CD14-positive monocyte (primary cell): ENCODE measurements around the gene LGR4. TPM values are rescaled to one million over a fixed set of nuclear protein-coding genes. Genes with fewer than 3 reads are reported as not detected.

Source experiments
- DNase-seq, 3 donors: peaks; one replicate each; pipeline ENCODE4 v3.0.0-alpha.2; 2011 to 2022
- H2AFZ ChIP-seq: 2 replicates; pipeline ENCODE4 v1.6.0; 2012; ENCODE audit warnings: mild to moderate bottlenecking, low read depth, low read length, inconsistent platforms; ENCODE audit not compliant: insufficient read depth, poor library complexity, severe bottlenecking
- H3K27ac ChIP-seq, 2 donors: 1 replicate in 1 of 2; 2 replicates in 1 of 2; pipeline ENCODE4 v1.5.1; 2012 to 2013; ENCODE audit warnings: low read length in 2 of 2, control low read depth in 1 of 2, inconsistent platforms in 1 of 2, low read depth in 1 of 2, mild to moderate bottlenecking in 1 of 2
- H3K27me3 ChIP-seq, 2 donors: one replicate each; pipeline versions ENCODE4 v1.6.0 to v1.6.1; 2011 to 2013; ENCODE audit warnings: low read length in 2 of 2; ENCODE audit not compliant: control insufficient read depth in 2 of 2, insufficient read depth in 2 of 2
- H3K36me3 ChIP-seq, 2 donors: replicated peaks in 1 of 2; 1 replicate in 1 of 2; 2 replicates in 1 of 2; pipeline versions ENCODE4 v1.5.1 to v1.6.1; 2012 to 2013; ENCODE audit warnings: low read length in 2 of 2, control low read depth in 1 of 2, inconsistent platforms in 1 of 2, mild to moderate bottlenecking in 1 of 2; ENCODE audit not compliant: insufficient read depth in 2 of 2, control insufficient read depth in 1 of 2
- H3K4me1 ChIP-seq, 2 donors: 1 replicate in 1 of 2; 2 replicates in 1 of 2; pipeline versions ENCODE4 v1.5.1 to v1.6.1; 2012 to 2013; ENCODE audit warnings: low read length in 2 of 2, control low read depth in 1 of 2, inconsistent platforms in 1 of 2, mild to moderate bottlenecking in 1 of 2, moderate library complexity in 1 of 2; ENCODE audit not compliant: insufficient read depth in 2 of 2, control insufficient read depth in 1 of 2
- H3K4me2 ChIP-seq: replicated peaks from 2 replicates; pipeline ENCODE3; 2012; ENCODE audit warnings: low read length, moderate library complexity, mild to moderate bottlenecking; ENCODE audit not compliant: poor library complexity, severe bottlenecking; ENCODE audit errors: extremely low read depth
- H3K4me3 ChIP-seq, 3 experiments: fragments of 200-600 bp in 1 of 3; sonication (generic) in 1 of 3; replicated peaks in 1 of 3; 1 replicate in 2 of 3; 2 replicates in 1 of 3; pipeline ENCODE4 v1.5.1; 2011 to 2013; ENCODE audit warnings: low read length in 3 of 3, mild to moderate bottlenecking in 3 of 3, control low read depth in 2 of 3, low read depth in 2 of 3, inconsistent platforms in 1 of 3, moderate library complexity in 1 of 3
- H3K79me2 ChIP-seq: 2 replicates; pipeline ENCODE4 v1.6.0; 2012; ENCODE audit warnings: mild to moderate bottlenecking, control low read depth, inconsistent platforms, low read length, moderate library complexity; ENCODE audit not compliant: insufficient read depth
- H3K9ac ChIP-seq: 2 replicates; pipeline ENCODE4 v1.6.0; 2017; ENCODE audit warnings: low read length, mild to moderate bottlenecking; ENCODE audit not compliant: insufficient read depth, poor library complexity, severe bottlenecking
- H3K9me3 ChIP-seq, 2 donors: replicated peaks in 1 of 2; 1 replicate in 1 of 2; 2 replicates in 1 of 2; pipeline versions ENCODE4 v1.5.1 to v1.6.1; 2012 to 2013; ENCODE audit warnings: low read length in 2 of 2, control low read depth in 1 of 2; ENCODE audit not compliant: control insufficient read depth in 1 of 2, insufficient read depth in 1 of 2
- H4K20me1 ChIP-seq: 2 replicates; pipeline ENCODE4 v1.6.0; 2012; ENCODE audit warnings: mild to moderate bottlenecking, low read length, control low read depth, moderate library complexity; ENCODE audit not compliant: insufficient read depth
- H3K27ac Mint-ChIP-seq, 7 donors: one replicate each; pipeline ENCODE4 v1.8.0; 2020; ENCODE audit warnings: mild to moderate bottlenecking in 7 of 7, mixed read lengths in 7 of 7, moderate library complexity in 6 of 7, inconsistent platforms in 2 of 7
- H3K27me3 Mint-ChIP-seq, 3 donors: one replicate each; pipeline ENCODE4 v1.8.0; 2021 to 2022; ENCODE audit warnings: low read depth in 3 of 3, mild to moderate bottlenecking in 3 of 3, mixed read lengths in 3 of 3, moderate library complexity in 3 of 3, inconsistent platforms in 1 of 3
- H3K36me3 Mint-ChIP-seq, 2 donors: one replicate each; pipeline ENCODE4 v1.8.0; 2020; ENCODE audit warnings: mixed read lengths in 2 of 2, inconsistent platforms in 1 of 2, mild to moderate bottlenecking in 1 of 2
- H3K4me1 Mint-ChIP-seq: one replicate; pipeline ENCODE4 v1.8.0; 2020; ENCODE audit warnings: mild to moderate bottlenecking, mixed read lengths
- H3K4me3 Mint-ChIP-seq, 2 donors: one replicate each; pipeline ENCODE4 v1.8.0; 2020; ENCODE audit warnings: mild to moderate bottlenecking in 2 of 2, mixed read lengths in 2 of 2, moderate library complexity in 1 of 2
- H3K9me3 Mint-ChIP-seq, 7 donors: one replicate each; pipeline ENCODE4 v1.8.0; 2020 to 2022; ENCODE audit warnings: mixed read lengths in 7 of 7, mild to moderate bottlenecking in 6 of 7, moderate library complexity in 6 of 7, inconsistent platforms in 2 of 7
- WGBS: methylation state at CpG from one replicate; pipeline ENCODE4 v1.1.5; 2013; ENCODE audit warnings: missing lambda C conversion rate; ENCODE audit not compliant: insufficient coverage; 5-methylcytosine and 5-hydroxymethylcytosine counted together
- intact Hi-C, 2 donors: fragments of 100-400 bp; cut with micrococcal nuclease; formaldehyde crosslinking; loops; one replicate each; pipeline versions ENCODE4 v1.15.0 to v1.15.1; 2023
- polyA plus RNA-seq, 3 donors: library from polyadenylated mRNA; depleted of rRNA in 1 of 3; unstranded in 2 of 3; stranded (reverse) in 1 of 3; fragments of 300-500 nt in 2 of 3; fragments of >200 nt in 1 of 3; fragmentation: Illumina TruSeq in 2 of 3; gene quantifications; 1 replicate in 2 of 3; 2 replicates in 1 of 3; pipeline ENCODE4 v1.2.3, GENCODE V29; 2012 to 2021
- TF ChIP-seq, protein P1 (sequence below): fragments of 200-600 bp; IDR thresholded peaks from one replicate; pipeline ENCODE4 v1.8.0; 2022; ENCODE audit warnings: antibody characterized with exemption, mild to moderate bottlenecking

LGR4 gene
- polyA plus RNA-seq, 3 donors = 0.67 to 0.92 (median 0.72) TPM

DNA sequence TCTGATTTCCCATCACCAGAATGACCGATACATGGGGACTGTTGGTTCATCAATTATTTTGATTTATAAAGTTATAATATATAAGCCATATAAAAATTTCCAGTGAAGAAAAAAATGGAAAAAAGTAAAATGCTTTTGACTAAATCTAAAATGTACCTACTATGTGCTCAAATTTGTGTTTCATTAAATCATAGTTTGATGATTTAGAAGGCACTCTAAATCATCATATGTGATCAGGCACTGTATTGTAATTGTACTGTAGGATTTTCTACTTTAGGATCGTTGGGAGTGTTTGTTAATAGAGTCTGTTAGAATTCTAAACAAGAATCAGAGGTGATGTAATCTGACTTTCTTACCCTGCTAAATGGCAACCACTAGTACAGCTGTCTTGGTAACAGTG, 31.6 kb upstream of the LGR4 start:
- no peaks in the 10 kb centered on the region for H3K27me3 ChIP-seq
- intact Hi-C loops = loop anchor here (10.0 kb wide), 1 partner anchor 601 kb away; the partner anchor contains the start of genes KIF18A (in 2 of the 2) and METTL15 (in 2 of the 2)
- H2AFZ ChIP-seq = no peak overlapping the region
- H3K4me1 ChIP-seq = peaks cover 16 to 21% of the 10 kb centered on the region in 2 donors
- Mint-ChIP-seq H3K27ac (no peak overlapping the region), H3K9me3 (peaks cover 0 to 5% (median 0%) of the 10 kb centered on the region in 7 donors), H3K36me3 (peaks cover 23 to 33% of the 10 kb centered on the region in 2 donors), H3K4me3 (no peak overlapping the region), H3K27me3 (no peaks in the 10 kb centered on the region), H3K4me1 (peaks cover 23% of the 10 kb centered on the region)
- H3K4me2 ChIP-seq = no peak overlapping the region
- no CpG with 5 or more reads among the region's 2 CpGs for WGBS
- peaks cover 16 to 30% of the 10 kb centered on the region in 2 donors for H3K36me3 ChIP-seq
- peaks cover 49% of the 10 kb centered on the region for H3K79me2 ChIP-seq
- no peak overlapping the region for H3K27ac ChIP-seq
- TF ChIP-seq, protein P1, sequence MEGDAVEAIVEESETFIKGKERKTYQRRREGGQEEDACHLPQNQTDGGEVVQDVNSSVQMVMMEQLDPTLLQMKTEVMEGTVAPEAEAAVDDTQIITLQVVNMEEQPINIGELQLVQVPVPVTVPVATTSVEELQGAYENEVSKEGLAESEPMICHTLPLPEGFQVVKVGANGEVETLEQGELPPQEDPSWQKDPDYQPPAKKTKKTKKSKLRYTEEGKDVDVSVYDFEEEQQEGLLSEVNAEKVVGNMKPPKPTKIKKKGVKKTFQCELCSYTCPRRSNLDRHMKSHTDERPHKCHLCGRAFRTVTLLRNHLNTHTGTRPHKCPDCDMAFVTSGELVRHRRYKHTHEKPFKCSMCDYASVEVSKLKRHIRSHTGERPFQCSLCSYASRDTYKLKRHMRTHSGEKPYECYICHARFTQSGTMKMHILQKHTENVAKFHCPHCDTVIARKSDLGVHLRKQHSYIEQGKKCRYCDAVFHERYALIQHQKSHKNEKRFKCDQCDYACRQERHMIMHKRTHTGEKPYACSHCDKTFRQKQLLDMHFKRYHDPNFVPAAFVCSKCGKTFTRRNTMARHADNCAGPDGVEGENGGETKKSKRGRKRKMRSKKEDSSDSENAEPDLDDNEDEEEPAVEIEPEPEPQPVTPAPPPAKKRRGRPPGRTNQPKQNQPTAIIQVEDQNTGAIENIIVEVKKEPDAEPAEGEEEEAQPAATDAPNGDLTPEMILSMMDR = no peak
- DNase-seq = no peak
- no peaks in the 10 kb centered on the region for H3K9me3 ChIP-seq
- H3K4me3 ChIP-seq = no peak overlapping the region
- H4K20me1 ChIP-seq = no peaks in the 10 kb centered on the region
- H3K9ac ChIP-seq = no peak overlapping the region

DNA sequence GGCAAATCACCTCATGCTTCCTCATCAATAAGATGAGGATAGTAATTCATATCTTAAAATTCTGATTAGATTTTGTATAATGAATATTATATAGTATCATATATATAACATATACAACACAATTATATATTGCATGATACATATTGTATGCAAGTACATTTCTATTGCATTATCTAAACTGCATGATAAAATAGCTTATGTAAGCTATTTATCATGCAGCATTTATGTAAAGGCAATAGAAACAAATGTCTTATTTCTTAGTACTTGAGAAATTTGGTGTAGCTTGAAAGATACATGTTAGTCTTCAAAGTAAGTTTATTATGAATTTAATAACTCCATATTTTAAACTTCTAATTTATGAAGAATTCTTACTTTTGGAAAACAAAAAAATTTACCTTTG, 28.5 kb upstream of the LGR4 start:
- peaks cover 39% of the 10 kb centered on the region for H3K79me2 ChIP-seq
- H3K36me3 ChIP-seq = peaks cover 34 to 53% of the 10 kb centered on the region in 2 donors
- DNase-seq = no peak
- Mint-ChIP-seq H3K27me3 (no peaks in the 10 kb centered on the region), H3K4me3 (no peak overlapping the region), H3K36me3 (peaks cover 33 to 50% of the 10 kb centered on the region in 2 donors), H3K27ac (no peak overlapping the region), H3K9me3 (no peaks in the 10 kb centered on the region), H3K4me1 (peaks cover 16% of the 10 kb centered on the region)
- H3K4me1 ChIP-seq = peaks cover 10 to 12% of the 10 kb centered on the region in 2 donors
- no peak overlapping the region for H3K27ac ChIP-seq
- H3K9ac ChIP-seq = no peak overlapping the region
- H2AFZ ChIP-seq = no peak overlapping the region
- intact Hi-C loops = loop anchor here (10.0 kb wide), 1 partner anchor 604 kb away; the partner anchor contains the start of genes KIF18A (in 2 of the 2) and METTL15 (in 2 of the 2)
- H3K4me2 ChIP-seq = no peak overlapping the region
- peaks cover 7% of the 10 kb centered on the region for H4K20me1 ChIP-seq
- no peak overlapping the region for H3K4me3 ChIP-seq
- H3K27me3 ChIP-seq = no peaks in the 10 kb centered on the region
- TF ChIP-seq, protein P1 = no peak
- H3K9me3 ChIP-seq = no peaks in the 10 kb centered on the region
